Skeletal muscle cell (primary cell): Measurements from ENCODE around the gene PHF1.
"Not testable (repeated sequence)": the region's sequence is repeated elsewhere in the genome, so short reads cannot be mapped to it uniquely, and the experiment has no call there.

Experiments used
- DNase-seq: peaks from one replicate; pipeline ENCODE4 v3.0.0-alpha.2; 2010; ENCODE audit warnings: low read depth
- H3K4me3 ChIP-seq: 2 replicates; pipeline ENCODE4 v1.5.1; 2011; ENCODE audit warnings: low read depth, mild to moderate bottlenecking, control low read depth, low read length, moderate library complexity

The PHF1 gene

GRCh38 chr6:33410711-33411631 is at the start of gene PHF1:
TSS of gene PHF1 (plus strand) at chr6:33411014. CDS start at chr6:33412264, 1,250 bp downstream.
- H3K4me3 ChIP-seq = peak within 1 kb of the TSS; percentile 70
- peak; percentile 59 for DNase-seq

GRCh38 chr6:33363486-33363885 is 47.3 kb upstream of the PHF1 start:
- not testable (repeated sequence) for DNase-seq, H3K4me3 ChIP-seq

GRCh38 chr6:33364475-33365205 is 46.2 kb upstream of the PHF1 start:
- peak; percentile 45 for DNase-seq
- H3K4me3 ChIP-seq = not testable (repeated sequence)

GRCh38 chr6:33365206-33365971 is 45.4 kb upstream of the PHF1 start:
- DNase-seq = not testable (repeated sequence)

GRCh38 chr6:33367009-33367714 is 43.7 kb upstream of the PHF1 start:
- DNase-seq = no peak
- no peak overlapping the region for H3K4me3 ChIP-seq

More at GRCh38 chr6:33365206-33365971, 45.4 kb upstream of the PHF1 start:
- not testable (repeated sequence) for H3K4me3 ChIP-seq

- DNase-seq, H3K4me3 ChIP-seq: not testable (repeated sequence)
Observed at GRCh38 chr6:33367715-33368025, 43.1 kb upstream of the PHF1 start.

- H3K4me3 ChIP-seq, DNase-seq: not testable (repeated sequence)
Observed at GRCh38 chr6:33371901-33372300, 38.9 kb upstream of the PHF1 start.

GRCh38 chr6:33372526-33373123 is 38.2 kb upstream of the PHF1 start:
- no peak overlapping the region for H3K4me3 ChIP-seq
- no peak for DNase-seq

GRCh38 chr6:33373960-33374910 is 36.6 kb upstream of the PHF1 start:
- DNase-seq = no peak
- H3K4me3 ChIP-seq = no peak overlapping the region

- DNase-seq = peak; percentile 82
- no peak overlapping the region for H3K4me3 ChIP-seq
Observed at GRCh38 chr6:33375143-33375671, 35.6 kb upstream of the PHF1 start.

- H3K4me3 ChIP-seq = no peak overlapping the region
- no peak for DNase-seq
Observed at GRCh38 chr6:33377171-33377570, 33.6 kb upstream of the PHF1 start.

GRCh38 chr6:33379184-33379583 is 31.6 kb upstream of the PHF1 start:
- not testable (repeated sequence) for DNase-seq, H3K4me3 ChIP-seq

- H3K4me3 ChIP-seq = no peak overlapping the region
- DNase-seq = no peak
Observed at GRCh38 chr6:33380272-33380981, 30.4 kb upstream of the PHF1 start.

GRCh38 chr6:33383427-33384185 is 27.2 kb upstream of the PHF1 start:
- H3K4me3 ChIP-seq = no peak overlapping the region
- DNase-seq = no peak

- H3K4me3 ChIP-seq = no peak overlapping the region
- peak; percentile 35 for DNase-seq
Observed at GRCh38 chr6:33384581-33385020, 26.2 kb upstream of the PHF1 start.

GRCh38 chr6:33390173-33390572 is 20.6 kb upstream of the PHF1 start:
- H3K4me3 ChIP-seq = no peak overlapping the region
- DNase-seq = no peak
